CD4-positive, alpha-beta T cell (primary cell): ENCODE results near the gene PRLH. TPM values are rescaled to one million over a fixed set of nuclear protein-coding genes. Genes with fewer than 3 reads are reported as not detected.

Experiments
- ATAC-seq: fragments of 200-7000 bp; cut with Tn5 transposase; one replicate; pipeline ENCODE4 v1.10.0; 2022; ENCODE audit warnings: mild to moderate bottlenecking; ENCODE audit not compliant: poor library complexity
- CTCF ChIA-PET: fragments of 350-600 bp; sonication (Branson Sonifier 250); formaldehyde crosslinking; loops from one replicate; lab custom pipeline; 2021; ENCODE audit warnings: antibody characterized with exemption, inconsistent platforms; lab: Charles Lee
- POLR2A ChIA-PET: fragments of 350-600 bp; sonication (Branson Sonifier 250); formaldehyde crosslinking; loops from one replicate; lab custom pipeline; 2021; ENCODE audit warnings: antibody characterized with exemption, inconsistent platforms; lab: Charles Lee
- DNase-seq, 14 experiments: peaks; one replicate each; pipeline ENCODE4 v3.0.0-alpha.2; 2013 to 2020; ENCODE audit warnings: mixed read lengths in 2 of 14
- H3K27ac ChIP-seq, 2 donors: one replicate each; pipeline versions ENCODE4 v1.5.1 to v1.7.0; 2013; ENCODE audit warnings: low read length in 2 of 2, low read depth in 1 of 2, mild to moderate bottlenecking in 1 of 2
- H3K27me3 ChIP-seq, 2 experiments: 1 replicate in 1 of 2; 2 replicates in 1 of 2; pipeline versions ENCODE4 v1.6.1 to v1.7.0; 2013; ENCODE audit warnings: low read length in 2 of 2, control low read depth in 1 of 2, mild to moderate bottlenecking in 1 of 2, moderate library complexity in 1 of 2; ENCODE audit not compliant: insufficient read depth in 2 of 2, control insufficient read depth in 1 of 2
- H3K36me3 ChIP-seq: one replicate; pipeline ENCODE4 v1.6.1; 2013; ENCODE audit warnings: low read length, control low read depth; ENCODE audit not compliant: insufficient read depth
- H3K4me1 ChIP-seq: one replicate; pipeline ENCODE4 v1.6.1; 2013; ENCODE audit warnings: low read length, control low read depth; ENCODE audit not compliant: insufficient read depth
- H3K4me3 ChIP-seq: one replicate; pipeline ENCODE4 v1.5.1; 2013; ENCODE audit warnings: mild to moderate bottlenecking, low read length, moderate library complexity
- H3K9me3 ChIP-seq, 2 experiments: 1 replicate in 1 of 2; 2 replicates in 1 of 2; pipeline versions ENCODE4 v1.6.1 to v1.7.0; 2013; ENCODE audit warnings: low read length in 2 of 2, mild to moderate bottlenecking in 2 of 2, control low read depth in 1 of 2, moderate library complexity in 1 of 2; ENCODE audit not compliant: control insufficient read depth in 1 of 2, insufficient read depth in 1 of 2
- H3K27ac Mint-ChIP-seq: one replicate; pipeline ENCODE4 v1.8.0; 2020; ENCODE audit warnings: mixed read lengths
- H3K27me3 Mint-ChIP-seq: one replicate; pipeline ENCODE4 v1.8.0; 2021; ENCODE audit warnings: mixed read lengths
- H3K36me3 Mint-ChIP-seq: one replicate; pipeline ENCODE4 v1.8.0; 2021; ENCODE audit warnings: low read depth, mixed read lengths
- H3K4me1 Mint-ChIP-seq: one replicate; pipeline ENCODE4 v1.8.0; 2021; ENCODE audit warnings: low read depth, mixed read lengths
- H3K4me3 Mint-ChIP-seq: one replicate; pipeline ENCODE4 v1.8.0; 2020; ENCODE audit warnings: mild to moderate bottlenecking, mixed read lengths
- H3K9me3 Mint-ChIP-seq: one replicate; pipeline ENCODE4 v1.8.0; 2020; ENCODE audit warnings: mixed read lengths
- CTCF ChIP-seq: fragments of 200-600 bp; IDR thresholded peaks from one replicate; pipeline ENCODE4 v1.8.0; 2022; ENCODE audit warnings: antibody characterized with exemption, mild to moderate bottlenecking
- intact Hi-C, 2 experiments: fragments of 100-400 bp; cut with DNase I in 1 of 2; cut with micrococcal nuclease in 1 of 2; formaldehyde crosslinking; loops; one replicate each; pipeline versions ENCODE4 v1.15.1 to v1.9.0; 2023 to 2025; cut with DNase I, micrococcal nuclease
- total RNA-seq, 174 experiments: library from RNA in 2 of 174; stranded (reverse) in 2 of 174; gene quantifications; one replicate each; pipeline ENCODE4 v1.2.3 and lab custom pipeline; 2021 to 2026

PRLH gene
- total RNA-seq, 2 experiments from 2014 or later, result not detected

- CTCF ChIA-PET, result interaction anchor here (0.9 kb wide), 1 partner anchor 17 kb away, joined by 3 read pairs; no protein-coding TSS in a partner anchor
- Histone ChIP-seq H3K4me3 (no peak overlapping the region), H3K4me1 (peaks cover 26% of the 10 kb centered on the region), H3K27me3 (no peaks in the 10 kb centered on the region), H3K9me3 (no peaks in the 10 kb centered on the region), H3K27ac (no peak overlapping the region), H3K36me3 (no peaks in the 10 kb centered on the region)
- Mint-ChIP-seq H3K4me3 (no peak overlapping the region), H3K27me3 (no peaks in the 10 kb centered on the region), H3K27ac (peak overlapping the region; percentile 89), H3K36me3 (no peaks in the 10 kb centered on the region), H3K4me1 (peaks cover 30% of the 10 kb centered on the region), H3K9me3 (no peaks in the 10 kb centered on the region)
- DNase-seq (no peak), ATAC-seq (no peak)
- TF ChIP-seq CTCF, result no peak
- intact Hi-C loops, result loop anchor here in 1 of 2 experiments (5.0 kb wide), 1 partner anchor 73 kb away; no protein-coding TSS in a partner anchor
- POLR2A ChIA-PET, result no interaction called here
Measured at GRCh38 chr2:237599465-237600110, 33.2 kb downstream of the PRLH start.

- H3K36me3 Mint-ChIP-seq, result no peaks in the 10 kb centered on the region
- H3K4me1 Mint-ChIP-seq, result peaks cover 34% of the 10 kb centered on the region
- H3K4me3 Mint-ChIP-seq, result no peak overlapping the region
- Histone ChIP-seq H3K9me3 (no peaks in the 10 kb centered on the region), H3K27me3 (no peaks in the 10 kb centered on the region), H3K27ac (no peak overlapping the region), H3K36me3 (no peaks in the 10 kb centered on the region), H3K4me3 (no peak overlapping the region), H3K4me1 (peaks cover 27% of the 10 kb centered on the region)
- intact Hi-C loops, result loop anchor here in 1 of 2 experiments (5.0 kb wide), 1 partner anchor 72 kb away; no protein-coding TSS in a partner anchor
- H3K27me3 Mint-ChIP-seq, result no peaks in the 10 kb centered on the region
- ChIA-PET CTCF (interaction anchor here (0.7 kb wide), 1 partner anchor 19 kb away, joined by 3 read pairs; no protein-coding TSS in a partner anchor), POLR2A (interaction anchor here (0.6 kb wide), 1 partner anchor 30 kb away, joined by 3 read pairs; no protein-coding TSS in a partner anchor)
- ATAC-seq (no peak), DNase-seq (no peak)
- no peaks in the 10 kb centered on the region for H3K9me3 Mint-ChIP-seq
- H3K27ac Mint-ChIP-seq, result peak overlapping the region; percentile 89
- TF ChIP-seq CTCF, result no peak
Measured at GRCh38 chr2:237600205-237600846, 34.0 kb downstream of the PRLH start.

DNA sequence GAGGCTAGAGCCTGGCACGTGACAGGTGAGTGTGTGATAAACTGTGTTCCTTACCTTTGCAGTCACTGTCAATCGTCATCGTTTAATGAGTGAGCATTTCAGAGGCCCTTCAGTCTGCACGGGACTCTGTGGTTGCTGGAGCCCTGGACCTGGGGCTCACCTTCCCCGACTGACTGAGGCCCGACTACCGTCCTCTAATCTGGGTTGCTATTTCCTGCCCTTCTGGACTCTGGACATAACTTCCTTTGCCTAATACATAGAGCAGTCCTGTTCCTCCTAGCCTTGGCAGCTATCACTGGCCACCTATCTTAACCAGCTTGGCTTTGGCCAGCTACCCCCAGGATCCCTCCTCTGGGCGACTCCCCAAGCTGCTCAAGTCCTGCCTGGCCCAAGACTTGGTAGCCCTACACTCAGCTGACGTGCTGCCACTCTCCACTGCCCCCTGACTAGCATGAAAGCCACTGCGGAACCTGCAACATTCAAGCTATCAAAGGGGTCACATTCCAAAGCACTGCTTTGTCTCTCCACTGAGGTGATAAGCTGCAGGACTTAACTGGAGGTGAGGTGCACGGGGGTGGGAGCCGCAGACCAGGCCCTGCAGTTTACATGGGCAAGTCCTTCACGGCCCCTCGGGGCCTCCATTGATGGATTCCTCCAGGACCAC is 35.2 kb downstream of the PRLH start:
- no peak for ATAC-seq
- H3K27ac Mint-ChIP-seq, result peak overlapping the region; percentile 89
- H3K9me3 Mint-ChIP-seq, result no peaks in the 10 kb centered on the region
- H3K4me1 ChIP-seq, result peaks cover 24% of the 10 kb centered on the region
- CTCF ChIA-PET, result interaction anchor here (1.4 kb wide), 1 partner anchor 19 kb away, joined by 4 read pairs; no protein-coding TSS in a partner anchor
- no peak overlapping the region for H3K4me3 Mint-ChIP-seq
- POLR2A ChIA-PET, result interaction anchor here (1.6 to 2.6 kb wide), 3 partner anchors 15 to 89 kb away, joined by 4 to 10 read pairs (median 8); no protein-coding TSS in a partner anchor
- H3K36me3 Mint-ChIP-seq, result no peaks in the 10 kb centered on the region
- no peak for TF ChIP-seq CTCF
- no peak overlapping the region for H3K4me3 ChIP-seq
- H3K4me1 Mint-ChIP-seq, result peaks cover 35% of the 10 kb centered on the region
- no peaks in the 10 kb centered on the region for H3K27me3 ChIP-seq
- no peak overlapping the region for H3K27ac ChIP-seq
- intact Hi-C loops, result loop anchor here in 1 of 2 experiments (5.0 kb wide), 1 partner anchor 71 kb away; no protein-coding TSS in a partner anchor
- no peaks in the 10 kb centered on the region for H3K36me3 ChIP-seq
- DNase-seq, result no peak
- H3K27me3 Mint-ChIP-seq, result no peaks in the 10 kb centered on the region
- H3K9me3 ChIP-seq, result no peaks in the 10 kb centered on the region
